Prostate gland (tissue), 2 donors: ENCODE results near the gene JDP2. TPM values are rescaled to one million over a fixed set of nuclear protein-coding genes. Genes with fewer than 3 reads are reported as not detected.

Experiments
- DNase-seq: peaks from one replicate; pipeline ENCODE4 v3.0.0-alpha.2; 2019; ENCODE audit warnings: low spot score
- H3K27ac ChIP-seq, 2 donors: fragments of 200-600 bp; sonication (generic); 2 replicates each; pipeline ENCODE4 v1.5.1; 2017 to 2019
- H3K27me3 ChIP-seq: fragments of 200-600 bp; sonication (generic); replicated peaks from 2 replicates; pipeline ENCODE4 v1.5.1; 2019; ENCODE audit not compliant: insufficient read depth
- H3K36me3 ChIP-seq, 2 donors: fragments of 200-600 bp; sonication (generic); 1 replicate in 1 of 2; 2 replicates in 1 of 2; pipeline versions ENCODE4 v1.5.1 to v1.8.1; 2017 to 2019
- H3K4me1 ChIP-seq: fragments of 200-600 bp; sonication (generic); replicated peaks from 2 replicates; pipeline ENCODE4 v1.5.1; 2019
- H3K4me3 ChIP-seq, 2 donors: fragments of 200-600 bp; sonication (generic); 2 replicates each; pipeline ENCODE4 v1.5.1; 2017 to 2019
- H3K9me3 ChIP-seq: fragments of 200-600 bp; sonication (generic); 2 replicates; pipeline ENCODE4 v1.5.1; 2017
- CTCF ChIP-seq, 4 experiments: fragments of 200-600 bp in 2 of 4; fragments of 450-650 bp in 2 of 4; sonication (generic) in 2 of 4; IDR thresholded peaks; 1 replicate in 3 of 4; 2 replicates in 1 of 4; pipeline ENCODE4 v1.5.1; 2016 to 2019; ENCODE audit warnings: antibody characterized with exemption in 4 of 4, mild to moderate bottlenecking in 2 of 4, moderate library complexity in 2 of 4
- POLR2A ChIP-seq: fragments of 450-650 bp; IDR thresholded peaks from one replicate; pipeline ENCODE4 v1.6.1; 2016; ENCODE audit warnings: antibody characterized with exemption, mild to moderate bottlenecking
- POLR2AphosphoS5 ChIP-seq: sonication (generic); formaldehyde crosslinking; IDR thresholded peaks from one replicate; pipeline ENCODE4 v1.6.1; 2017; ENCODE audit warnings: antibody characterized with exemption
- WGBS: methylation state at CpG from one replicate; pipeline ENCODE4 v1.1.5; 2018; 5-methylcytosine and 5-hydroxymethylcytosine counted together
- intact Hi-C: fragments of 100-400 bp; cut with DNase I; formaldehyde crosslinking; loops from one replicate; pipeline ENCODE4 v1.14.2; 2022
- total RNA-seq, 2 donors: library from RNA; depleted of rRNA; stranded (reverse); fragments of >200 nt; gene quantifications; one replicate each; pipeline ENCODE4 v1.1.0, GENCODE V29; 2016

The JDP2 gene
- total RNA-seq, 2 donors from 2014 or later = 27.1 to 34.0 TPM

GRCh38 chr14:75406102-75406501 lies 21.7 kb upstream of the JDP2 start:
- DNase-seq = no peak
- no peak for TF ChIP-seq CTCF (IDR thresholded peaks at IDR 0.05)
- TF ChIP-seq POLR2A = no peak
- no peak for TF ChIP-seq POLR2AphosphoS5
- H3K4me1 ChIP-seq = peaks cover 5% of the 10 kb centered on the region
- 98% methylated on average over 2 of the region's 2 CpGs for WGBS
- H3K27ac ChIP-seq = no peak overlapping the region
- H3K4me3 ChIP-seq = no peak overlapping the region
- no peaks in the 10 kb centered on the region for H3K9me3 ChIP-seq
- intact Hi-C loops = no loop called here
- H3K27me3 ChIP-seq = no peaks in the 10 kb centered on the region
- H3K36me3 ChIP-seq = no peaks in the 10 kb centered on the region

- H3K9me3 ChIP-seq = no peaks in the 10 kb centered on the region
- H3K27ac ChIP-seq = no peak overlapping the region
- no peaks in the 10 kb centered on the region for H3K27me3 ChIP-seq
- no peaks in the 10 kb centered on the region for H3K4me1 ChIP-seq
- WGBS = 89% methylated on average over 3 of the region's 3 CpGs
- no peak overlapping the region for H3K4me3 ChIP-seq
- DNase-seq = no peak
- no peak for TF ChIP-seq CTCF (IDR thresholded peaks at IDR 0.05)
- TF ChIP-seq POLR2A = no peak
- TF ChIP-seq POLR2AphosphoS5 = no peak
- intact Hi-C loops = no loop called here
- no peaks in the 10 kb centered on the region for H3K36me3 ChIP-seq
Observed at GRCh38 chr14:75406856-75407255, 21.0 kb upstream of the JDP2 start.

- Histone ChIP-seq H3K27ac (no peak overlapping the region), H3K9me3 (no peaks in the 10 kb centered on the region), H3K27me3 (no peaks in the 10 kb centered on the region), H3K36me3 (no peaks in the 10 kb centered on the region), H3K4me1 (no peaks in the 10 kb centered on the region), H3K4me3 (no peak overlapping the region)
- intact Hi-C loops = no loop called here
- TF ChIP-seq CTCF (IDR thresholded peaks at IDR 0.05) = no peak
- no peak for TF ChIP-seq POLR2A
- no peak for TF ChIP-seq POLR2AphosphoS5
- no peak for DNase-seq
- 91% methylated on average over 10 of the region's 10 CpGs for WGBS
Observed at GRCh38 chr14:75409316-75410205, 18.3 kb upstream of the JDP2 start.

GRCh38 chr14:75411214-75411540 lies 16.6 kb upstream of the JDP2 start:
- Histone ChIP-seq H3K36me3 (no peaks in the 10 kb centered on the region), H3K27ac (no peak overlapping the region), H3K4me3 (no peak overlapping the region), H3K9me3 (no peaks in the 10 kb centered on the region), H3K27me3 (no peaks in the 10 kb centered on the region), H3K4me1 (no peaks in the 10 kb centered on the region)
- DNase-seq = no peak
- TF ChIP-seq CTCF (IDR thresholded peaks at IDR 0.05) = no peak
- TF ChIP-seq POLR2AphosphoS5 = no peak
- no peak for TF ChIP-seq POLR2A
- 67% methylated on average over 6 of the region's 6 CpGs for WGBS
- intact Hi-C loops = no loop called here

GRCh38 chr14:75413013-75413412 lies 14.8 kb upstream of the JDP2 start:
- Histone ChIP-seq H3K9me3 (no peaks in the 10 kb centered on the region), H3K27me3 (no peaks in the 10 kb centered on the region), H3K27ac (no peak overlapping the region), H3K36me3 (no peaks in the 10 kb centered on the region), H3K4me1 (no peaks in the 10 kb centered on the region), H3K4me3 (no peak overlapping the region)
- WGBS = 80% methylated on average over 2 of the region's 2 CpGs
- intact Hi-C loops = no loop called here
- DNase-seq = no peak
- TF ChIP-seq CTCF (IDR thresholded peaks at IDR 0.05) (no peak), POLR2AphosphoS5 (no peak), POLR2A (no peak)
